22Rv1 (cell line): ENCODE results near the gene AMELY.

Experiments
- ZFX ChIP-seq: fragments of 450-650 bp; IDR thresholded peaks from 2 replicates; pipeline ENCODE4 v1.6.1; 2017; ENCODE audit warnings: antibody characterized with exemption, borderline replicate concordance
- TF ChIP-seq, protein P1 (sequence below): fragments of 450-650 bp; IDR thresholded peaks from 2 replicates; pipeline ENCODE4 v1.5.1; 2017; ENCODE audit warnings: mild to moderate bottlenecking

DNA sequence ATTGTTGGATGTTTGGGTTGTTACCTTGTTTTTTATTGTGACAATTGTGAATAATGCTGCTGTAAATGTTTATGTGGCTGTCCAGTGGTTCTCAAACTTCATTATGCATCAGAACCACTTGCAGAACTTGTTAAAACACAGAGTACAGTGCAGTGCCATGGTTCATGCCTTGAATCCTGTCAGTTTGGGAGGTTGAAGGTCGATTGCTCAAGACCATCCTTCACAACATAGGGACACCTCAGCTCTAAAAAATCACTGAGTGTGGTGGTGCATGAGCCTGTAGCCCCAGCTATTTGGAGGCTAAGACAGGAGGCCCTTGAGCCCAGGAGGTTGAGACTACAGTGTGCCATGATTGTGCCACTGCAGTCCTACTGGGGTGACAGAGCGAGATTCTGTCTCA lies 23.9 kb upstream of the AMELY start:
- TF ChIP-seq, protein P1, sequence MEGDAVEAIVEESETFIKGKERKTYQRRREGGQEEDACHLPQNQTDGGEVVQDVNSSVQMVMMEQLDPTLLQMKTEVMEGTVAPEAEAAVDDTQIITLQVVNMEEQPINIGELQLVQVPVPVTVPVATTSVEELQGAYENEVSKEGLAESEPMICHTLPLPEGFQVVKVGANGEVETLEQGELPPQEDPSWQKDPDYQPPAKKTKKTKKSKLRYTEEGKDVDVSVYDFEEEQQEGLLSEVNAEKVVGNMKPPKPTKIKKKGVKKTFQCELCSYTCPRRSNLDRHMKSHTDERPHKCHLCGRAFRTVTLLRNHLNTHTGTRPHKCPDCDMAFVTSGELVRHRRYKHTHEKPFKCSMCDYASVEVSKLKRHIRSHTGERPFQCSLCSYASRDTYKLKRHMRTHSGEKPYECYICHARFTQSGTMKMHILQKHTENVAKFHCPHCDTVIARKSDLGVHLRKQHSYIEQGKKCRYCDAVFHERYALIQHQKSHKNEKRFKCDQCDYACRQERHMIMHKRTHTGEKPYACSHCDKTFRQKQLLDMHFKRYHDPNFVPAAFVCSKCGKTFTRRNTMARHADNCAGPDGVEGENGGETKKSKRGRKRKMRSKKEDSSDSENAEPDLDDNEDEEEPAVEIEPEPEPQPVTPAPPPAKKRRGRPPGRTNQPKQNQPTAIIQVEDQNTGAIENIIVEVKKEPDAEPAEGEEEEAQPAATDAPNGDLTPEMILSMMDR = no peak
- no peak for TF ChIP-seq ZFX
